ENCODE measurements around the gene TDRD3. TPM values are rescaled to one million over a fixed set of nuclear protein-coding genes. Genes with fewer than 3 reads are reported as not detected.

The TDRD3 gene
- polyA plus RNA-seq, 1 of the 3 experiments (the other 2 are of a cell fraction), result 3.8 TPM

DNA sequence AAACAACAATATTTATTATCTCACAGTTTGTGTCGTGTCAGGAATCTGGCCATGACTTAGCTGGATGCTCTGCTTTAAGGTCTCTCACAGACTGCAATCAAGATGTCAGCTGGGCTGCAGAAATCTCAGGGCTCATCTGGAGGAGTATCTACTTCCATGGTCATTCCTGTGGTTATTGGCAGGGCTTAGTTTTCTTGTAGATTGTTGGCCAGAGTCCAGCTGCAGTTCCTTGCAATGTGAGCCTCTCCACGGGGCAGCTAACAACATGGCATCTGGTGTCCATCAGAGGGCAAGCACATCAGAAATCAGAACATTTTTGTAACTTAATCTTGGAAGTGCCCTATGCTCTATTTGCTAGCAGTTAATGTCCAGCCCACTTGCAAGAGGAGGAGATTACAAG, 45.7 kb upstream of the TDRD3 start:
- H3K4me1 ChIP-seq (ENCODE audit: control insufficient read depth in 1 of 2, insufficient read depth in 2 of 2, low read depth in 1 of 2, low read length in 1 of 2), result peaks cover 0 to 13% of the 10 kb centered on the region in 2 experiments; a peak in 2 of 4 replicates
- 13% methylated on average over 2 of the region's 2 CpGs for WGBS (ENCODE audit: low lambda C conversion rate)
- no peak for TF ChIP-seq GATA2 (CRISPR knock-in tag; IDR thresholded peaks at IDR 0.05)
- TF ChIP-seq FOXJ3 (CRISPR knock-in tag; IDR thresholded peaks at IDR 0.05), result no peak
- no peak for TF ChIP-seq TAF1 (IDR thresholded peaks at IDR 0.05; ENCODE audit: borderline replicate concordance, low read depth, low read length)
- TF ChIP-seq TEAD4 (IDR thresholded peaks at IDR 0.05; ENCODE audit: borderline replicate concordance, insufficient read depth), result peak; percentile 73
- peak; percentile 96 for TF ChIP-seq TCF12 (IDR thresholded peaks at IDR 0.05)
- TF ChIP-seq EP300 (IDR thresholded peaks at IDR 0.05; ENCODE audit: borderline replicate concordance in 1 of 2, low read depth in 1 of 2, low read length in 1 of 2), result peak in 1 of 2 experiments; percentile 51; a peak in 1 of 4 replicates
- no peak for TF ChIP-seq SMC3 (IDR thresholded peaks at IDR 0.05; ENCODE audit: low read depth, low read length)
- 0 out of 2 replicates have a peak, but pooled peaks have one; percentile 9 for TF ChIP-seq FOXM1 (IDR thresholded peaks at IDR 0.05; ENCODE audit: low read depth)
- no peak for TF ChIP-seq RCOR1 (IDR thresholded peaks at IDR 0.05; ENCODE audit: low read length)
- peak; percentile 69 for TF ChIP-seq POLR2AphosphoS5 (IDR thresholded peaks at IDR 0.05; ENCODE audit: low read depth, low read length)
- no peak for TF ChIP-seq ELF1 (IDR thresholded peaks at IDR 0.05)
- TF ChIP-seq, protein P1, sequence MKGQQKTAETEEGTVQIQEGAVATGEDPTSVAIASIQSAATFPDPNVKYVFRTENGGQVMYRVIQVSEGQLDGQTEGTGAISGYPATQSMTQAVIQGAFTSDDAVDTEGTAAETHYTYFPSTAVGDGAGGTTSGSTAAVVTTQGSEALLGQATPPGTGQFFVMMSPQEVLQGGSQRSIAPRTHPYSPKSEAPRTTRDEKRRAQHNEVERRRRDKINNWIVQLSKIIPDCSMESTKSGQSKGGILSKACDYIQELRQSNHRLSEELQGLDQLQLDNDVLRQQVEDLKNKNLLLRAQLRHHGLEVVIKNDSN (IDR thresholded peaks at IDR 0.05; ENCODE audit: borderline replicate concordance, low read depth), result no peak
- TF ChIP-seq, protein P2, sequence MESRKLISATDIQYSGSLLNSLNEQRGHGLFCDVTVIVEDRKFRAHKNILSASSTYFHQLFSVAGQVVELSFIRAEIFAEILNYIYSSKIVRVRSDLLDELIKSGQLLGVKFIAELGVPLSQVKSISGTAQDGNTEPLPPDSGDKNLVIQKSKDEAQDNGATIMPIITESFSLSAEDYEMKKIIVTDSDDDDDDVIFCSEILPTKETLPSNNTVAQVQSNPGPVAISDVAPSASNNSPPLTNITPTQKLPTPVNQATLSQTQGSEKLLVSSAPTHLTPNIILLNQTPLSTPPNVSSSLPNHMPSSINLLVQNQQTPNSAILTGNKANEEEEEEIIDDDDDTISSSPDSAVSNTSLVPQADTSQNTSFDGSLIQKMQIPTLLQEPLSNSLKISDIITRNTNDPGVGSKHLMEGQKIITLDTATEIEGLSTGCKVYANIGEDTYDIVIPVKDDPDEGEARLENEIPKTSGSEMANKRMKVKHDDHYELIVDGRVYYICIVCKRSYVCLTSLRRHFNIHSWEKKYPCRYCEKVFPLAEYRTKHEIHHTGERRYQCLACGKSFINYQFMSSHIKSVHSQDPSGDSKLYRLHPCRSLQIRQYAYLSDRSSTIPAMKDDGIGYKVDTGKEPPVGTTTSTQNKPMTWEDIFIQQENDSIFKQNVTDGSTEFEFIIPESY (IDR thresholded peaks at IDR 0.05; ENCODE audit: borderline replicate concordance, low read depth), result no peak
- no peak for TF ChIP-seq RFX5 (IDR thresholded peaks at IDR 0.05; ENCODE audit: low read length)
- no peak for TF ChIP-seq NRF1 (IDR thresholded peaks at IDR 0.05; ENCODE audit: low read depth, low read length)
- TF ChIP-seq, protein P3, sequence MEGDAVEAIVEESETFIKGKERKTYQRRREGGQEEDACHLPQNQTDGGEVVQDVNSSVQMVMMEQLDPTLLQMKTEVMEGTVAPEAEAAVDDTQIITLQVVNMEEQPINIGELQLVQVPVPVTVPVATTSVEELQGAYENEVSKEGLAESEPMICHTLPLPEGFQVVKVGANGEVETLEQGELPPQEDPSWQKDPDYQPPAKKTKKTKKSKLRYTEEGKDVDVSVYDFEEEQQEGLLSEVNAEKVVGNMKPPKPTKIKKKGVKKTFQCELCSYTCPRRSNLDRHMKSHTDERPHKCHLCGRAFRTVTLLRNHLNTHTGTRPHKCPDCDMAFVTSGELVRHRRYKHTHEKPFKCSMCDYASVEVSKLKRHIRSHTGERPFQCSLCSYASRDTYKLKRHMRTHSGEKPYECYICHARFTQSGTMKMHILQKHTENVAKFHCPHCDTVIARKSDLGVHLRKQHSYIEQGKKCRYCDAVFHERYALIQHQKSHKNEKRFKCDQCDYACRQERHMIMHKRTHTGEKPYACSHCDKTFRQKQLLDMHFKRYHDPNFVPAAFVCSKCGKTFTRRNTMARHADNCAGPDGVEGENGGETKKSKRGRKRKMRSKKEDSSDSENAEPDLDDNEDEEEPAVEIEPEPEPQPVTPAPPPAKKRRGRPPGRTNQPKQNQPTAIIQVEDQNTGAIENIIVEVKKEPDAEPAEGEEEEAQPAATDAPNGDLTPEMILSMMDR (IDR thresholded peaks at IDR 0.05), result no peak
- TF ChIP-seq RAD21 (IDR thresholded peaks at IDR 0.05; ENCODE audit: low read length), result no peak
- TF ChIP-seq, protein P4, sequence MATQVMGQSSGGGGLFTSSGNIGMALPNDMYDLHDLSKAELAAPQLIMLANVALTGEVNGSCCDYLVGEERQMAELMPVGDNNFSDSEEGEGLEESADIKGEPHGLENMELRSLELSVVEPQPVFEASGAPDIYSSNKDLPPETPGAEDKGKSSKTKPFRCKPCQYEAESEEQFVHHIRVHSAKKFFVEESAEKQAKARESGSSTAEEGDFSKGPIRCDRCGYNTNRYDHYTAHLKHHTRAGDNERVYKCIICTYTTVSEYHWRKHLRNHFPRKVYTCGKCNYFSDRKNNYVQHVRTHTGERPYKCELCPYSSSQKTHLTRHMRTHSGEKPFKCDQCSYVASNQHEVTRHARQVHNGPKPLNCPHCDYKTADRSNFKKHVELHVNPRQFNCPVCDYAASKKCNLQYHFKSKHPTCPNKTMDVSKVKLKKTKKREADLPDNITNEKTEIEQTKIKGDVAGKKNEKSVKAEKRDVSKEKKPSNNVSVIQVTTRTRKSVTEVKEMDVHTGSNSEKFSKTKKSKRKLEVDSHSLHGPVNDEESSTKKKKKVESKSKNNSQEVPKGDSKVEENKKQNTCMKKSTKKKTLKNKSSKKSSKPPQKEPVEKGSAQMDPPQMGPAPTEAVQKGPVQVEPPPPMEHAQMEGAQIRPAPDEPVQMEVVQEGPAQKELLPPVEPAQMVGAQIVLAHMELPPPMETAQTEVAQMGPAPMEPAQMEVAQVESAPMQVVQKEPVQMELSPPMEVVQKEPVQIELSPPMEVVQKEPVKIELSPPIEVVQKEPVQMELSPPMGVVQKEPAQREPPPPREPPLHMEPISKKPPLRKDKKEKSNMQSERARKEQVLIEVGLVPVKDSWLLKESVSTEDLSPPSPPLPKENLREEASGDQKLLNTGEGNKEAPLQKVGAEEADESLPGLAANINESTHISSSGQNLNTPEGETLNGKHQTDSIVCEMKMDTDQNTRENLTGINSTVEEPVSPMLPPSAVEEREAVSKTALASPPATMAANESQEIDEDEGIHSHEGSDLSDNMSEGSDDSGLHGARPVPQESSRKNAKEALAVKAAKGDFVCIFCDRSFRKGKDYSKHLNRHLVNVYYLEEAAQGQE (IDR thresholded peaks at IDR 0.05; ENCODE audit: low read depth, low read length), result 0 out of 2 replicates have a peak, but pooled peaks have one; percentile 12
- TF ChIP-seq, protein P5, sequence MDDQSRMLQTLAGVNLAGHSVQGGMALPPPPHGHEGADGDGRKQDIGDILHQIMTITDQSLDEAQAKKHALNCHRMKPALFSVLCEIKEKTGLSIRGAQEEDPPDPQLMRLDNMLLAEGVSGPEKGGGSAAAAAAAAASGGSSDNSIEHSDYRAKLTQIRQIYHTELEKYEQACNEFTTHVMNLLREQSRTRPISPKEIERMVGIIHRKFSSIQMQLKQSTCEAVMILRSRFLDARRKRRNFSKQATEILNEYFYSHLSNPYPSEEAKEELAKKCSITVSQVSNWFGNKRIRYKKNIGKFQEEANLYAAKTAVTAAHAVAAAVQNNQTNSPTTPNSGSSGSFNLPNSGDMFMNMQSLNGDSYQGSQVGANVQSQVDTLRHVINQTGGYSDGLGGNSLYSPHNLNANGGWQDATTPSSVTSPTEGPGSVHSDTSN (IDR thresholded peaks at IDR 0.05), result peak; percentile 90
- no peak for TF ChIP-seq MXI1 (IDR thresholded peaks at IDR 0.05; ENCODE audit: low read depth, low read length)
- TF ChIP-seq EZH2phosphoT487 (IDR thresholded peaks at IDR 0.05; ENCODE audit: borderline replicate concordance, low read depth), result no peak
- no peak for TF ChIP-seq GABPA (IDR thresholded peaks at IDR 0.05; ENCODE audit: low read depth)
- TF ChIP-seq, protein P6, sequence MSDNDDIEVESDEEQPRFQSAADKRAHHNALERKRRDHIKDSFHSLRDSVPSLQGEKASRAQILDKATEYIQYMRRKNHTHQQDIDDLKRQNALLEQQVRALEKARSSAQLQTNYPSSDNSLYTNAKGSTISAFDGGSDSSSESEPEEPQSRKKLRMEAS (IDR thresholded peaks at IDR 0.05; ENCODE audit: low read depth), result peak; percentile 45; the same call in 1 of the 2 replicates

More for the DNA sequence above, 45.7 kb upstream of the TDRD3 start:
- Histone ChIP-seq H3K9me2 (no peaks in the 10 kb centered on the region; the same call in 1 of the 2 replicates), H3K36me3 (replicated peaks in 1 of 2; ENCODE audit: control insufficient read depth in 1 of 2, insufficient read depth in 2 of 2, low read length in 1 of 2) (no peaks in the 10 kb centered on the region), H3K4me2 (peak overlapping the region; percentile 31; the same call in 1 of the 2 replicates), H3K27me3 (ENCODE audit: insufficient read depth) (no peaks in the 10 kb centered on the region), H3K9me3 (no peaks in the 10 kb centered on the region), H3K27ac (ENCODE audit: low read depth in 2 of 2, low read length in 1 of 2) (peak overlapping the region; percentile 36 to 62; a peak in 2 of 4 replicates), H3K4me3 (ENCODE audit: low read depth in 2 of 2, low read length in 1 of 2) (no peak overlapping the region), H3K9ac (no peak overlapping the region), H3F3A (replicated peaks; ENCODE audit: insufficient read depth) (peaks cover 6% of the 10 kb centered on the region), H4K20me1 (ENCODE audit: insufficient read depth) (no peaks in the 10 kb centered on the region), H2AFZ (ENCODE audit: low read depth) (peak overlapping the region; percentile 31; the same call in 1 of the 2 replicates), H3K79me2 (ENCODE audit: insufficient read depth) (no peaks in the 10 kb centered on the region)
- ChIA-PET CTCF (interaction anchor here (1.1 kb wide), 1 partner anchor 18 kb away, joined by 3 read pairs; no protein-coding TSS in a partner anchor), POLR2A (no interaction called here)
- peak; percentile 6 for DNase-seq
